ENCODE data around the gene TCERG1. TPM values are rescaled to one million over a fixed set of nuclear protein-coding genes. Genes with fewer than 3 reads are reported as not detected.

The TCERG1 gene
- total RNA-seq, 6 experiments from 2014 or later, result 37.4 to 57.4 (median 49.6) TPM

- H3K9me3 Mint-ChIP-seq, result no peaks in the 10 kb centered on the region
- H3K4me3 Mint-ChIP-seq, result no peak overlapping the region
- H3K36me3 Mint-ChIP-seq (ENCODE audit: low read depth), result no peaks in the 10 kb centered on the region
- TF ChIP-seq, protein P1, sequence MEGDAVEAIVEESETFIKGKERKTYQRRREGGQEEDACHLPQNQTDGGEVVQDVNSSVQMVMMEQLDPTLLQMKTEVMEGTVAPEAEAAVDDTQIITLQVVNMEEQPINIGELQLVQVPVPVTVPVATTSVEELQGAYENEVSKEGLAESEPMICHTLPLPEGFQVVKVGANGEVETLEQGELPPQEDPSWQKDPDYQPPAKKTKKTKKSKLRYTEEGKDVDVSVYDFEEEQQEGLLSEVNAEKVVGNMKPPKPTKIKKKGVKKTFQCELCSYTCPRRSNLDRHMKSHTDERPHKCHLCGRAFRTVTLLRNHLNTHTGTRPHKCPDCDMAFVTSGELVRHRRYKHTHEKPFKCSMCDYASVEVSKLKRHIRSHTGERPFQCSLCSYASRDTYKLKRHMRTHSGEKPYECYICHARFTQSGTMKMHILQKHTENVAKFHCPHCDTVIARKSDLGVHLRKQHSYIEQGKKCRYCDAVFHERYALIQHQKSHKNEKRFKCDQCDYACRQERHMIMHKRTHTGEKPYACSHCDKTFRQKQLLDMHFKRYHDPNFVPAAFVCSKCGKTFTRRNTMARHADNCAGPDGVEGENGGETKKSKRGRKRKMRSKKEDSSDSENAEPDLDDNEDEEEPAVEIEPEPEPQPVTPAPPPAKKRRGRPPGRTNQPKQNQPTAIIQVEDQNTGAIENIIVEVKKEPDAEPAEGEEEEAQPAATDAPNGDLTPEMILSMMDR (IDR thresholded peaks at IDR 0.05), result no peak
- H3K27ac Mint-ChIP-seq, result no peak overlapping the region
- H3K27me3 Mint-ChIP-seq (ENCODE audit: insufficient read depth), result peaks cover 7% of the 10 kb centered on the region
- H3K4me1 Mint-ChIP-seq (ENCODE audit: low read depth), result peaks cover 23% of the 10 kb centered on the region
- DNase-seq, result no peak
Observed at GRCh38 chr5:146440870-146441495, 6.2 kb upstream of the TCERG1 start.

DNA sequence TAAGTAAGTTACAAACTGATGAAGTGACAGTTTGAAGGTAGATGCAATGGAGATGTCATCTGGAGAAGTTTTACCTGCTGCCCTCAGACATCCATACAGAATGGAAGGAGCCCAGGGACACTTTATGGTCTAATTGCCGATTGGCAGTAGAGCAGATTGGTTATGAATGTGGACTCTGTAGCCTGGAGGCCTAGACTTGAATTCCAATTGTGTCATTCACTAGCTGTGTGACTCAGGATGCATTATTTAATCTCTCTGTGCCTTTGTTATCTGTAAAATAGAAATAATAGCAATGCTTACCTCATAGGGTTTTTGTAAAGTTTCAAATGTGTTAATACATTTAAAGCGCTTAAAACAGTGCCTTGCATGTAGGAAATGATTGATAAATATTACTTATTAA, 5.2 kb upstream of the TCERG1 start:
- Mint-ChIP-seq H3K36me3 (ENCODE audit: low read depth) (no peaks in the 10 kb centered on the region), H3K9me3 (no peaks in the 10 kb centered on the region), H3K27ac (no peak overlapping the region), H3K4me3 (no peak overlapping the region), H3K27me3 (ENCODE audit: insufficient read depth) (peaks cover 7% of the 10 kb centered on the region), H3K4me1 (ENCODE audit: low read depth) (peaks cover 23% of the 10 kb centered on the region)
- DNase-seq, result peak; percentile 46
- TF ChIP-seq, protein P1 (IDR thresholded peaks at IDR 0.05), result no peak

DNA sequence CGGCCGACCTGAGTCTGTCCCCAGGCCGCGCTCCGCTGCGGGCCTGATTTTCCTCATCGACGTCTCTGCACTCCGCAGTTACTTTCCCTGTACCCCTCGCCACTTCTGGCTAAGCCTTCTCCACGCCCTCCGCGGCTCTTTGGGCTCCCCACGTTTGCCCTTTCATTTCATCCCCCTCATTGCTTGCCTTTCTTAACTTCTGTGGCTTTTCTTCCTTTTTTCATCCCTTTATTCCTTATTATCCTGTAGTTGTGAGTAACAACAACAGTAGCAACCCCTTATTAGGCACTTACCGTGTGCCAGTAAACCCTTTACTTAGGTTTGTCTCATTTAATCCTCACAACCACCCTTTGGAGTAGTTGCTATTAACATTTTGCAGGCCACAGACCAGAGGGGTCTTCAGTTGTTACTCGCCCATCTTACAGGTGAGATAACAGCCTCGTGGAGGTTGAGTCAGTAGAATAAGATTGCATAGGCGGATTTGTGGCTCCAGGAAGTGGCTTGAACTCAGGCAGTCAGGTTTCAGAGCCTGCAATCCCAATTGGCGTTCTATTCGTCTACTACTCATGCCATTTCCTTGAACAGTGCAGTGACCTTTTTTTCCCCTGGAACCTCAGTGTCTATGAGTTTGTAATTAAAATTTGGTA, 724 bp downstream of the TCERG1 start:
- DNase-seq, result peak; percentile 23

DNA sequence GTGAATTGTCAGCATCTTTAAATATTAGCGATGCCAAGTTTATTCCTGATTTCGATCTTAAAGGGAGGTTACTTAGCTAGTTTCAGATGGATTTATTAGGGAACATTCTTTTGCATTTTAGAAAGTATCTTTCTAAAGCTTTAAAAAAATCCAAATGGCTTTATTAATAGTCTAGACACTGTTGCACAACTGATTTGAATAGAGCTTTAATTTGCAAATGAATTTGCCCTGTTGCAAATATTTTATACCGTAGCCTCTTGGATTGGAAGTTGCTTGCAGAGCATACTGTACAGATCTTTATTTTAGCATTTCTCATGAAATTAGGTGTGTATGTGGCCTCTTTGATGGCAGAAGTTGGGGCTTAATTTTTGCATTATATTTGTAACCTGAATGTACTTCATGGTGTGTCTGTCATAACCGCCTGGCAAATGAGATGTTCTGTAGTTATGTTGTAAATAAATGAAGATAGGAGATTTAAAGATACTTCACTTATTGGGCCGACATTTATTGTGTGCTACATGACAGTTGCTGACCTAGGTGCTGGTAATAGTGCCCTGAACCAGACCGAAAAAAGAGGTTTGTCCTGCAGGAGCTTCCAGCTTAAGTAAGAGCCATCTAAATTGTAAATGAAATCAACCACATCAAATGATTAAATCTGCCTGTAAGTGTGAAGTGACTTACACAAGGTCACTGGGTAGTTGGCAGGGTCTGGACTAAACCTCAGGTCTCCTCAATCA, 1.8 kb downstream of the TCERG1 start:
- peak overlapping the region; percentile 98 for H3K4me3 Mint-ChIP-seq
- H3K9me3 Mint-ChIP-seq, result no peaks in the 10 kb centered on the region
- no peaks in the 10 kb centered on the region; the same call in 1 of the 2 replicates for H3K27me3 Mint-ChIP-seq (ENCODE audit: insufficient read depth)
- TF ChIP-seq, protein P1 (IDR thresholded peaks at IDR 0.05), result no peak
- H3K4me1 Mint-ChIP-seq (ENCODE audit: low read depth), result peaks cover 31% of the 10 kb centered on the region
- peak overlapping the region; percentile 34 for H3K27ac Mint-ChIP-seq
- peaks cover 13% of the 10 kb centered on the region for H3K36me3 Mint-ChIP-seq (ENCODE audit: low read depth)
- no peak for DNase-seq

More for the DNA sequence above, 724 bp downstream of the TCERG1 start:
- H3K4me3 Mint-ChIP-seq, result peak overlapping the region; percentile 98
- H3K27me3 Mint-ChIP-seq (ENCODE audit: insufficient read depth), result no peaks in the 10 kb centered on the region; the same call in 1 of the 2 replicates
- H3K27ac Mint-ChIP-seq, result peak overlapping the region; percentile 99
- no peaks in the 10 kb centered on the region for H3K9me3 Mint-ChIP-seq
- peaks cover 31% of the 10 kb centered on the region for H3K4me1 Mint-ChIP-seq (ENCODE audit: low read depth)
- H3K36me3 Mint-ChIP-seq (ENCODE audit: low read depth), result peaks cover 10% of the 10 kb centered on the region
- TF ChIP-seq, protein P1 (IDR thresholded peaks at IDR 0.05), result no peak

GRCh38 chr5:146450002-146450401, 2.9 kb downstream of the TCERG1 start:
- TF ChIP-seq, protein P1 (IDR thresholded peaks at IDR 0.05), result no peak
- Mint-ChIP-seq H3K36me3 (ENCODE audit: low read depth) (peaks cover 18% of the 10 kb centered on the region), H3K4me3 (no peak overlapping the region), H3K27ac (no peak overlapping the region), H3K4me1 (ENCODE audit: low read depth) (peaks cover 31% of the 10 kb centered on the region), H3K27me3 (ENCODE audit: insufficient read depth) (no peaks in the 10 kb centered on the region; the same call in 1 of the 2 replicates), H3K9me3 (no peaks in the 10 kb centered on the region)
- no peak for DNase-seq

Measured in HFFc6 (cell line).